SHP77 treated with DMSO at 0.1 percent for 48 hours (cell line): ENCODE results near the gene MRPL11.
"Not testable (repeated sequence)": the region's sequence is repeated elsewhere in the genome, so short reads cannot be mapped to it uniquely, and the experiment has no call there.

Experiments used
- DNase-seq: peaks from one replicate; lab custom pipeline; 2025; lab: John Stamatoyannopoulos, UW

MRPL11 gene

DNA sequence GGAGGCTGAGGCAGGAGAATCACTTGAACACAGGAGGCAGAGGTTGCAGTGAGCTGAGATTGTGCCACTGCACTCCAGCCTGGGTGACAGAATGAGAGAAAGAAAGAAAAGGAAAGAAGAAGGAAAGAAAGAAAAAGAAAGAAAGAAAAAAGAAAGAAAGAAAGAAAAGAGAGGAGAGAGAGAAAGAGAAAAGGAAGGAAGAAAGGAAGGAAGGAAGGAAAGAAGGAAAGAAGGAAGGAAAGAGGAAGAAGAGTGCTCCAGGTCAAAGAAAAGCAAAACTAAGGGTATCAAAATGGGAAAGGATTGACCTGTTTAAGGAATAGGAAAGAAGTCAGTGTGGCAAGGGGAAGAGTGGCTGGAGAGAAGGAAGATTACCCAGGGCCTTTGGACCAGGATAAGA is 7.4 kb downstream of the MRPL11 start:
- not testable (repeated sequence) for DNase-seq

GRCh38 chr11:66429983-66430602 is 8.6 kb downstream of the MRPL11 start:
- peak; percentile 48 for DNase-seq

DNA sequence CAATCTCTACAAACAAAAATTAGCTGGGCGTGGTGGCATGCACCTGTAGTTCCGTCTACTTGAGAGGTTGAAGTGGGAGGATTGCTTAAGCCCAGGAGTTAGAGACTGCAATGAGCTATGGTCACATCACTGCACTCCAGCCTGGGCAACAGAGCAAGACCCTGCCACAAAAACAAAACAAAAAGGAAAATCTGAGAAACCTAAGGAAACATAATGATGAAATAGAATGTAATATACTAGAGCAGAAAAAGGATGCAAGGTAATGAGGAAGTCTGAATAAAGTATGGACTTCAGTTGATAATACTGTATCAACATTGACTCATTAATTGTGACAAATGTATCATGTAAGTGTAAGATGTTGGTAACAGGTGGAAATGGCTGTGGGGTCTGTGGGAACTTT is 9.7 kb downstream of the MRPL11 start:
- DNase-seq = no peak

GRCh38 chr11:66426314-66426713 is 12.3 kb downstream of the MRPL11 start:
- no peak for DNase-seq

- no peak for DNase-seq
Observed at GRCh38 chr11:66421492-66422205, 17.0 kb downstream of the MRPL11 start.

DNA sequence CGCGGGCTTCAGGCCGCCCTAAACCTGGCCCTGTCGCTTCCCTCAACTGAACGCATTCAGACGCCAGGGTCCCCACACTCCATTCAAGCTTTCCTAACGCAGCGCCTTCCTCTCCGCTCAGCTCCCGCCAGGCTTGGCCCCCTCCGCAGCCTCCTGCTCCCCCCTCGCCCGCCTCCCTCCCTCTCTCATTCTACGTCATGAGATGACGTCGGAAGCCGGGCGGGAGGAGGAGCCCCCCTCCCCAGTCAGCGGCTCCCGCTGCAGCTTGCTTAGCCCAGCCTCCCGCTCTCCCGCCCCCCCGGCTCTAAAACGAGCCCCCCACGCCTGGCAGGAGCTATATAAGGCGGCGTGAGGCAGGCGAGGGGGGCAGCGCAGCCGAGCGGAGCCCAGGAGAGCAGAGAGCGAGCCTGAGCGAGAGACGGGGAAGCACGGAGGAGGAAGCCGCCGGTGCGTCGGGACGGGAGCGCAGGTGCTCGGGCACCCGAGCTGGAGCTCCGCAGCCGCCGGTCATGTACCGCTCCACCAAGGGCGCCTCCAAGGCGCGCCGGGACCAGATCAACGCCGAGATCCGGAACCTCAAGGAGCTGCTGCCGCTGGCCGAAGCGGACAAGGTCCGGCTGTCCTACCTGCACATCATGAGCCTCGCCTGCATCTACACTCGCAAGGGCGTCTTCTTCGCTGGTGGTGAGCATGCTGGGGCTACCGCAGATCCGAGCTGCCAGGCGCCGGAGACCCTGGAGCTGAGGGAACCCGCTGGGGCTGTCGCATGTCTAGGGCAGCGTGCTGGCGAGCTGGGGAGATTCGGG is 17.8 kb downstream of the MRPL11 start, which contains the start of gene NPAS4:
Gene NPAS4, plus strand, starts transcription at position 365 of the 806 bp plus-strand sequence. Its CDS starts 145 bp downstream, at position 510.
- DNase-seq = peak; percentile 42

GRCh38 chr11:66419825-66420224 is 18.8 kb downstream of the MRPL11 start:
- DNase-seq = no peak

DNA sequence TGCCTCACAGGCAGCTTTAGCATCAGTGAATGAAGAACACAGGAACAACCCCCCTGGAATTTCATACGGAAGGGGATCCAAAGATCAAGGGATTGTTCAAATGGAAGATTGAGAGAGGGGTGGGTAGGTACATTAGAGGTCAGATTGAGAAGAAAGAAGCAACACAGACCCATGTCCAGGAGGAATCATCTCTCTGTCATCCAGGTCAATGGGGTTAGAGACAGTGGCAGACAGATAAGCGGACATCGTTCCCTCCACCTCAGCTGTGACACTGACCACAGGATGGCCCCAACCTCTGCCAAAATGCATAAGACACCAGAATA is 19.7 kb downstream of the MRPL11 start:
- DNase-seq = no peak

- DNase-seq = peak; percentile 88
Observed at GRCh38 chr11:66418168-66418985, 20.3 kb downstream of the MRPL11 start.

GRCh38 chr11:66417000-66417399 is 21.6 kb downstream of the MRPL11 start:
- no peak for DNase-seq

- no peak for DNase-seq
Observed at GRCh38 chr11:66415423-66415822, 23.2 kb downstream of the MRPL11 start.

DNA sequence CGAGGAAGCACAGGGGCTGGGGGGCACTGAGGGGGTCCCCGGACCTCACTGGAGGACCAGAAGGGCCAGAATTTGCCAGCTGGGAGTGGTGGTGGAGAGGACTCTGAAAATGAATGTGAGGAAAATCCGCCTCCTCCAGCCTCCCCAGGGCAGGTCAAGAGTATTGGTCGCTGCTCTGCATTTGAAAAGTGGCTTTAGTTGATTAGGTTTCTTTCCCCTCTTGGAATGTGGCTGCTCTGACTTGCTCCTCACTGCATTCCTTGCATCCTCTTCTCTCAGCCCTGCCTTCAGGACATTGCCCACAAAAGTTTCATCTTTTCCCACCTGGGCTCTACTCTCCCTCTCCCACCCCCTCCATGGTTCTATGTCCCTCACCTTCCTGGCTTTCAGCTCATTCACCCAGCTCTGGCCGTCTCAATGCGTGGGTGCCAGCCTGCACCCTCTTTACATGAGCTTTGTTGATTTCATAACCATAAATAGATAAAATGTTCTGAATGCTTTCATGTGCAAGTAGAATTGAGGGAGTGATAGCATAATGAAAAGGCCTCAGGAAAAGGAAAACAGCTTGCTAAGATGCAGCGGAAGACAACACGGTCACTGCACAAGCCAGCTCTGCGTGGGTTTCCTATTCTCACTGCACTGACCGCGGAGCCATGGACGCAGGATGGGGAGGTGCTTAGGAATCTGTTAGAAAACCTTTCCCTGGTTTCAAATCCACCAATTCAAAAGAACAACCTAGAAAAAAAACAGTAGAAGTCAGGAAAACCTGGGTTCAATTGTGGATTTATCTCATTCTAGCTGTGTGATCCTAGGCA is 24.3 kb downstream of the MRPL11 start:
- no peak for DNase-seq

GRCh38 chr11:66413167-66413566 is 25.5 kb downstream of the MRPL11 start:
- no peak for DNase-seq

GRCh38 chr11:66412110-66412509 is 26.5 kb downstream of the MRPL11 start:
- no peak for DNase-seq

DNA sequence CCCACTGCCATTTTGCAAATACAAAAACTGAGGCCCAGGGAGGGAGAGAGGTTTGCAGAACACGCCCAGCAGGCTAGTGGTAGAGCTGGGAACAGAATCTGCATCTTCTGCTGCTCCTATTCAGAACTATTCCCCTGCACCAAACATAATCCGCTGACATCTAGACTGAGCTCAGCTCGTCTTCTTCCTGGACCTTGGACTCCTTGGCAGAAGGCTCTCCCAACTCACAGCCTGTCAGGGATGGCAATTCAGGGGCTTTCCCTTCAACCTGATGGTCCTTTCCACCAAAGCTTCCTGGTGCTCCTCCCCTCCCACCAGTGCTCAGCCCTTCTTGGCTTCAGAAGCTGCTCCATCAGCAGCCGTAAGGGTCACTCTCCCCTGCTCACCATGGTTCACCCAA is 27.3 kb downstream of the MRPL11 start:
- DNase-seq = no peak

DNA sequence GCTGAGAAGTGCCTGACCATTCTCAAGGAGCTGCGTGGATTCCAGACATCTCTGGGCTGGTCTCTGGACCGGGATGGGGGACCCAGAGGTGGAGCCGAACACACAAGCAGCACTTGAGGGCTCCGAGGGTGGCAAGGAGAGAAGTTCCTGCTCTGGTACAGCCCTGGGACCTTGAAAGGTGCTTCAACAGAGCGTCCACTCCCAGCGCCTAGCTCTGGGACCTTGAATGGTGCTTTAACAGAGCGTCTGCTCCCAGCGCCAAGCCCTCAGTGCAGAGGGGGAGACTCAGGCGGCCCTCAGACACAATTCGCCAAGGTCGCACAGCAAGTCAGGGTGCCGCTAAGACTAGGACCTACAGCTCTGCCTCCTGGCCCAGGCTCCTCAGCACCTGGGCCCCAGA is 28.5 kb downstream of the MRPL11 start:
- no peak for DNase-seq

DNA sequence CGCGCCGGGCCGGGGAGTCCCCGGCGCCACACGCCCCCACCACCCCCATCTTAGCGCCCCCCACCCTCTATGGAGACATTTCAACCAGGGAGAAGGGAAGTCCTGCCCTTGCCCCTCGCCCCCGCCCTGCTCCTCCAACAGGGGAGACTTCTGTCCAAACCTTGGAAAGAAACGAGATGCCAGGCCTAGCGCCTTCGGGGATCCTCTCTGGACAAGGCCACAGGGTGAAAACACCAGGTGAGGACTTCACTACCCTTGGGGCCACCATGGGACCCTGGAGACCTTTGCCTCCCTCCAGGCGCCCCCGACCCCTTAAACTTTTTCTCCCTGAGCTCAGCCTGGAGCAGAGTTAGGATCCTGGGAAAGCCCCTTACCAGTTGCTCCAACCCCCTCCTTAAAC is 29.4 kb downstream of the MRPL11 start:
- no peak for DNase-seq

GRCh38 chr11:66408488-66409214 is 30.0 kb downstream of the MRPL11 start:
- DNase-seq = peak; percentile 72

DNA sequence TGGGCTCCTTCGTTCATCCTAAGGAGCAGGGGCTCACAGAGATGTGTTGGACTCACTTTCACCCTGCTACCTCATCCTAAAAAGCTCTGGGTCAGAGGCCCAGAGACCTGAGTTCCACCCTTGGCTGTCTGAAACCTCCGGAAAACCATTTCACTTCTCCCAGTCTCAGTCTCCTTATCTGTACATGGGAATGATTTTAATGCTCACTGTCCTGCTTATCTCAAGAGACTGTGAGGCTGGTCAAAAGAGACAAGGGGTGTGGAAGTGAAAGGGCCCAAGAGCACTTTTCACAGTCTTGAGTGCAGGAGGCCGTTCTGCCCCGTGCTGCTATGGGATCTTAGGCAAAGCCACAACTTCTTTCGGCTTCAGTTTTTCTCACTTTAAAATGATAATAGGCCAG is 31.0 kb downstream of the MRPL11 start:
- DNase-seq = no peak

GRCh38 chr11:66393954-66394353 is 44.7 kb downstream of the MRPL11 start:
- no peak for DNase-seq

DNA sequence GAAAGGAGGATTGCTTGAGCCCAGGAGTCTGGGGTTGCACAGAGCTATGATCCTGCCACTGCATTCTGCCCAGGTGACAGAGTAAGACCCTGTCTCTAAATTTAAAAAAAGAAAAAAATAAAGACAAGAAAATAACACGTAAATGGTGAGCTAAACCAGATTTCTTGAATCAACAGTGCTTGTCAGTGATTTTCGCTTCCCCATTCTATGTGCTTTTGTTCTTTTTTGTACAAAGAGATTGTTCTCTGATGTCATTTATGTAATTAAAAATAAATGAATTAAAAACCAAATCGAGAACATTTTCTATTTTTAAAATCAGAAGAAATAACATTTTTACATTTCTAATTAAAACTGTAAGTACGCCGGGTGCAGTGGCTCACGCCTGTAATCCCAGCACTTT is 47.3 kb downstream of the MRPL11 start:
- DNase-seq = no peak
